NT2/D1 (cell line): ENCODE data around the gene AGBL1.

Experiments
- DNase-seq: peaks from one replicate; pipeline ENCODE4 v3.0.0-alpha.2; 2011; ENCODE audit warnings: low read depth, low spot score
- H3K27me3 ChIP-seq: 2 replicates; pipeline ENCODE4 v1.6.0; 2011; ENCODE audit warnings: mild to moderate bottlenecking; ENCODE audit not compliant: insufficient read length, insufficient read depth
- H3K36me3 ChIP-seq: 2 replicates; pipeline ENCODE4 v1.6.1; 2011; ENCODE audit warnings: mild to moderate bottlenecking, low read length, mixed read lengths; ENCODE audit not compliant: insufficient read depth, insufficient read length
- H3K4me1 ChIP-seq: 2 replicates; pipeline ENCODE4 v1.5.1; 2011; ENCODE audit not compliant: insufficient read depth, insufficient read length
- H3K4me3 ChIP-seq: 2 replicates; pipeline ENCODE4 v1.5.1; 2011; ENCODE audit warnings: low read depth; ENCODE audit not compliant: insufficient read length
- H3K9ac ChIP-seq: 2 replicates; pipeline ENCODE4 v1.6.0; 2011; ENCODE audit warnings: low read depth; ENCODE audit not compliant: insufficient read length
- H3K9me3 ChIP-seq: 2 replicates; pipeline ENCODE4 v1.5.1; 2011; ENCODE audit warnings: mild to moderate bottlenecking, low read length; ENCODE audit not compliant: insufficient read depth
- SUZ12 ChIP-seq: IDR thresholded peaks from 2 replicates; pipeline ENCODE4 v1.6.1; 2011; ENCODE audit not compliant: insufficient read length, insufficient read depth; ENCODE audit errors: extremely low read depth
- YY1 ChIP-seq: IDR thresholded peaks from 2 replicates; pipeline ENCODE4 v1.6.1; 2011; ENCODE audit not compliant: insufficient read length, insufficient read depth
- ZNF274 ChIP-seq: IDR thresholded peaks from 2 replicates; pipeline ENCODE4 v1.6.1; 2011; ENCODE audit warnings: mild to moderate bottlenecking, low read depth, low read length

Gene AGBL1

DNA sequence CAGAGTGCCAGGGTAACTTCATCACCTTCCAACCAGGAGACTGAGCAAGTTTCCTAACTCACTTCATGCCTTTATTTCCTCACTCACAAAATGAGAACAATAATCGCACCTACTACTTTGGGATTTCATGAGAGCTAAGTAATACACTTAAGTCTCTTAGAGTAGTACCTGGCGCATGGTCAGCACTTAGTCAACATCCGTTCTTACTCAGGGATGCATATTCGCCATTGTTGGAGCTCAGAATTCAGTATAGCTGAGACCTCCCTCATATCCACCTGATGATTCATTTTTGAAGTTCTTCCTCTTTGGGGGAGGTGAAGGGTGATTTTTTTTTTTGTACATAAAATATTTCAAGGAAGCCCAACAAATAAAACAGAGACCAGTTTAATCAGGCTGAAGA, 188.2 kb downstream of the AGBL1 start:
- no peak for TF ChIP-seq SUZ12
- no peak for TF ChIP-seq YY1
- TF ChIP-seq ZNF274 = no peak
- Histone ChIP-seq H3K27me3 (no peaks in the 10 kb centered on the region), H3K4me1 (no peaks in the 10 kb centered on the region), H3K9ac (no peak overlapping the region), H3K36me3 (no peaks in the 10 kb centered on the region), H3K9me3 (no peaks in the 10 kb centered on the region), H3K4me3 (no peak overlapping the region)
- DNase-seq = no peak

DNA sequence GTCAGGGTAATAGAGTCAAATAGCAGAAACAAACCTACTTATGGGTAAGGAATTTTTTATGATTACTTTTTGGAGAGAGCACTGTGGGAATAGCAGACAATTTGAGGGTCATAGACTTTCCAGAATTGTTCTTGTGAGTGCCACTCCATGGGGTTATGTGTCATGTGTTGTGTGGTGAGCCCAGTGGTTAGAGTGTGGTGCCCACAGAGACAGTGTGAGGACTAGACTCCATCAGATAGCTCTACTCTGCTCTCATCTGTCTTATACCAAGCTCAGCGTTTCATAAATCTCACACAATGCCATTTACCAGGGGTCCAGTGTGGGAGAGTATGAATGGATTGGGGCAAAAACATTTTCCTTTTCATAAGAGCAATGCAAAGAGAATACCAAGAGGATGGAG, 188.9 kb downstream of the AGBL1 start:
- Histone ChIP-seq H3K4me3 (no peak overlapping the region), H3K9ac (no peak overlapping the region), H3K27me3 (no peaks in the 10 kb centered on the region), H3K36me3 (no peaks in the 10 kb centered on the region), H3K9me3 (no peaks in the 10 kb centered on the region), H3K4me1 (no peaks in the 10 kb centered on the region)
- no peak for DNase-seq
- no peak for TF ChIP-seq YY1
- TF ChIP-seq SUZ12 = no peak
- no peak for TF ChIP-seq ZNF274

DNA sequence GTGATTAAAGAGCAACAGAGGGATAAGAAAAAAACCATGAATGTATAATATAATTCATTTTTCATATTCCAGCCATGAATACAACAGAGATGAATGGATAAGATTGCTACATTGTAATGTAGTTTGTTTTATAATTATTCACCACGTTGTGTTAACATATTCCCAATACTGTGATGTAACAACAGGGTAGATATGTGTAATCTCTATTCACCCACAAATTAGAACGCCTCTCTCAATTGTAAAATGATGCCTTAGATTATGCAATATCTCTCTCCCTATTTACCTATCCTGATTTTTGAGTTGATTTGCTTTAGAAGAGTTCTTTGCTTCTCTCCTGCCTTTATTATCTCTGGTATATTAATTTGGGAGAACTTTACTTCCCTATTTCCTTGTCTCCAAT, 193.6 kb downstream of the AGBL1 start:
- Histone ChIP-seq H3K36me3 (no peaks in the 10 kb centered on the region), H3K9ac (no peak overlapping the region), H3K27me3 (no peaks in the 10 kb centered on the region), H3K4me1 (no peaks in the 10 kb centered on the region), H3K4me3 (no peak overlapping the region), H3K9me3 (no peaks in the 10 kb centered on the region)
- TF ChIP-seq YY1 (no peak), SUZ12 (no peak), ZNF274 (no peak)
- DNase-seq = no peak

- no peaks in the 10 kb centered on the region for H3K9me3 ChIP-seq
- no peak for TF ChIP-seq SUZ12
- no peak for TF ChIP-seq YY1
- TF ChIP-seq ZNF274 = no peak
Measured at GRCh38 chr15:86275361-86275760, 195.7 kb downstream of the AGBL1 start.

DNA sequence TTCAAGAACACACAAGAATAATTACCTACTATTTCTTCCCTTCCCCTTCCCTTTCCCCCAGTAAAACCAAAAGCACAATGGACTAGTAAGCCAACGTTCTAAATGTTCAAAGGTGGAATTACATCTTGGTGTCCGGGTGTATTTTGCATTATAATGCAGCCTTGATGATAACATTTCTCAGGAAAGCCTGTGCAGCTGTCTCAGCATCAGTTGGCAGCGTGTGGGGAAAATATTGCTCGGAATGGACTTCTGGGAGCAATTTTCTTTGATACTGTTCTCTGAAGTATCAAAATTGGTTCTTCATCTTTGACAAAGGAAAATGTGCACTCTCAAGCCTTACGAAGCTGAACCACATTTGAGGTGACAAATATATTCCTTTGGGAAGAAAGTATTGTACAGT, 198.9 kb downstream of the AGBL1 start:
- Histone ChIP-seq H3K9ac (no peak overlapping the region), H3K36me3 (no peaks in the 10 kb centered on the region), H3K9me3 (no peaks in the 10 kb centered on the region), H3K4me1 (no peaks in the 10 kb centered on the region), H3K27me3 (no peaks in the 10 kb centered on the region), H3K4me3 (no peak overlapping the region)
- TF ChIP-seq SUZ12 (no peak), YY1 (no peak), ZNF274 (no peak)
- DNase-seq = no peak

More at GRCh38 chr15:86275361-86275760, 195.7 kb downstream of the AGBL1 start:
- Histone ChIP-seq H3K27me3 (no peaks in the 10 kb centered on the region), H3K36me3 (no peaks in the 10 kb centered on the region), H3K4me3 (no peak overlapping the region), H3K9ac (no peak overlapping the region), H3K4me1 (no peaks in the 10 kb centered on the region)
- DNase-seq = no peak

DNA sequence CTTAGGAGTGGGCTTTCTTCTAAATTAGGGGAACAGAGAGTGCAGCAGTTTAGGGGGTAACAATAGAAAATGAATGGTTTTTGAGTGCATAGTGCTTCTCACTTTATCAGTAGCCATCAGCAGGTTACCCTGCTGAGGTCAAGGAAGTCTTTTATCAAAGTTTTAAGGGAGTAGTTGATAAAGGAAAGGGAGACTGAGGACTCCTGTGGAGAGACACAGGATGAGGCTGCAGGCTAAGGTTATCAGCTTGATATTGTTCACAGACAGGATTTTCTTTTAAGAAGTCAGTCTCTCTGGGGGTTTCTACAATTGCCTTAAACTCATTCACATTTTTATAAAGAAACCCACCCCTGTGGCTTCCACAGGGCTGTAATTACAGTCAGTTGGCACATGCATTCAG, 205.0 kb downstream of the AGBL1 start:
- no peaks in the 10 kb centered on the region for H3K36me3 ChIP-seq
- no peaks in the 10 kb centered on the region for H3K4me1 ChIP-seq
- no peak overlapping the region for H3K4me3 ChIP-seq
- DNase-seq = no peak
- no peak overlapping the region for H3K9ac ChIP-seq
- H3K9me3 ChIP-seq = no peaks in the 10 kb centered on the region; the same call in 1 of the 2 replicates
- H3K27me3 ChIP-seq = no peaks in the 10 kb centered on the region
- no peak for TF ChIP-seq ZNF274
- TF ChIP-seq YY1 = no peak
- no peak for TF ChIP-seq SUZ12

DNA sequence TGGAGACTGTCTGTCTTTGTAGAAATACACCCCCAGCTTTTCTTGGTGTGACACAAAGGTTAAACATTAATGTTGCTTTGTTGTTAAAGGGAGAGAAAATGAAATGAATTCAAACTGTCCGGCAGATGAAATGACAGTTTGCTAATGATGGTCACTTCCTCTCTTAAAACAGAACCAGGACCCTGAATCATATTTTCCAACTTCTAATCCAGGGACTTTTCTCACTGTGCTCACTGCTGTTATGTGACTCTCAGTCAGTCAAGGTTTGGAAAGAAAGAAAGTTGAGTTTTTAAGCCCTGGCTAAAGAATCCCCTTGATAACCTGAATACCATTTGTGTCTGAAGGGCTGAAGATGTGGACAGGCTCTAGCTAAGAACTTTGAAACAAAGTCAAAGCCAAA, 215.8 kb downstream of the AGBL1 start:
- TF ChIP-seq SUZ12 = no peak
- TF ChIP-seq YY1 = no peak
- TF ChIP-seq ZNF274 = no peak
- Histone ChIP-seq H3K4me3 (no peak overlapping the region), H3K36me3 (no peaks in the 10 kb centered on the region), H3K9me3 (no peaks in the 10 kb centered on the region), H3K4me1 (no peaks in the 10 kb centered on the region), H3K9ac (no peak overlapping the region), H3K27me3 (no peaks in the 10 kb centered on the region)
- DNase-seq = no peak

GRCh38 chr15:86296769-86297168, 217.1 kb downstream of the AGBL1 start:
- Histone ChIP-seq H3K9me3 (no peaks in the 10 kb centered on the region), H3K4me3 (no peak overlapping the region), H3K27me3 (no peaks in the 10 kb centered on the region), H3K36me3 (no peaks in the 10 kb centered on the region), H3K4me1 (no peaks in the 10 kb centered on the region), H3K9ac (no peak overlapping the region)
- DNase-seq = no peak
- TF ChIP-seq YY1 (no peak), ZNF274 (no peak), SUZ12 (no peak)
